ENCODE measurements around the gene PIGK. TPM values are rescaled to one million over a fixed set of nuclear protein-coding genes. Genes with fewer than 3 reads are reported as not detected.

The PIGK gene
- total RNA-seq, 1 experiment from 2014 or later: 21.5 TPM

GRCh38 chr1:77182083-77182482, 37.1 kb downstream of the PIGK start:
- BruUV-seq (replicated peaks): no TSS peak
- H2AFZ ChIP-seq: no peak overlapping the region
- peaks cover under 1% of the 10 kb centered on the region; the same call in 1 of the 2 replicates for H3K9me3 ChIP-seq (ENCODE audit: insufficient read depth, low read depth)
- H3K79me2 ChIP-seq (ENCODE audit: low read depth): no peaks in the 10 kb centered on the region
- no peak overlapping the region for H3K27ac ChIP-seq
- no peak for DNase-seq
- intact Hi-C loops (cut with micrococcal nuclease; ENCODE audit: unreplicated experiment): no loop called here
- H3K4me2 ChIP-seq: no peak overlapping the region
- TF ChIP-seq CTCF (conservative IDR thresholded peaks at IDR 0.05) (no peak), EZH2 (IDR thresholded peaks at IDR 0.05; ENCODE audit: low read depth) (no peak)
- ChIA-PET CTCF (no interaction called here), POLR2A (ENCODE audit: unreplicated experiment) (interaction anchor here (0.8 kb wide), 1 partner anchor 1467 kb away, joined by 6 read pairs; the partner anchor contains the start of gene IFI44)
- no peaks in the 10 kb centered on the region for H3K9me2 ChIP-seq (ENCODE audit: insufficient read depth)
- H3F3A ChIP-seq (ENCODE audit: insufficient read depth, low read depth): no peaks in the 10 kb centered on the region
- no peaks in the 10 kb centered on the region for H3K27me3 ChIP-seq (ENCODE audit: insufficient read depth, low read depth)
- H3K36me3 ChIP-seq (ENCODE audit: low read depth): no peaks in the 10 kb centered on the region
- H3K4me1 ChIP-seq (replicated peaks; ENCODE audit: insufficient read depth): no peaks in the 10 kb centered on the region
- no peaks in the 10 kb centered on the region for H4K20me1 ChIP-seq (ENCODE audit: insufficient read depth)
- H3K4me3 ChIP-seq: no peak overlapping the region

- no peaks in the 10 kb centered on the region for H4K20me1 ChIP-seq (ENCODE audit: insufficient read depth)
- POLR2A ChIA-PET (ENCODE audit: unreplicated experiment): no interaction called here
- intact Hi-C loops (cut with micrococcal nuclease; ENCODE audit: unreplicated experiment): no loop called here
- TF ChIP-seq CTCF (conservative IDR thresholded peaks at IDR 0.05) (no peak), EZH2 (IDR thresholded peaks at IDR 0.05; ENCODE audit: low read depth) (no peak)
- H3K9me2 ChIP-seq (ENCODE audit: insufficient read depth): no peaks in the 10 kb centered on the region
- no peak overlapping the region for H3K4me3 ChIP-seq
- H3K36me3 ChIP-seq (ENCODE audit: low read depth): no peaks in the 10 kb centered on the region
- no peaks in the 10 kb centered on the region for H3K27me3 ChIP-seq (ENCODE audit: insufficient read depth, low read depth)
- no peaks in the 10 kb centered on the region for H3F3A ChIP-seq (ENCODE audit: insufficient read depth, low read depth)
- H2AFZ ChIP-seq: no peak overlapping the region
- no peak overlapping the region for H3K27ac ChIP-seq
- H3K9me3 ChIP-seq (ENCODE audit: insufficient read depth, low read depth): peaks cover 18% of the 10 kb centered on the region
- no peaks in the 10 kb centered on the region for H3K4me1 ChIP-seq (replicated peaks; ENCODE audit: insufficient read depth)
- no TSS peak for BruUV-seq (replicated peaks)
- CTCF ChIA-PET: no interaction called here
- DNase-seq: no peak
- H3K79me2 ChIP-seq (ENCODE audit: low read depth): no peaks in the 10 kb centered on the region
- no peak overlapping the region for H3K4me2 ChIP-seq
Measured at GRCh38 chr1:77179632-77180031, 39.6 kb downstream of the PIGK start.

GRCh38 chr1:77175230-77175844, 43.9 kb downstream of the PIGK start:
- Histone ChIP-seq H3K4me1 (replicated peaks; ENCODE audit: insufficient read depth) (no peaks in the 10 kb centered on the region), H3K4me2 (no peak overlapping the region), H3F3A (ENCODE audit: insufficient read depth, low read depth) (no peaks in the 10 kb centered on the region), H3K36me3 (ENCODE audit: low read depth) (no peaks in the 10 kb centered on the region), H4K20me1 (ENCODE audit: insufficient read depth) (no peaks in the 10 kb centered on the region), H2AFZ (no peak overlapping the region), H3K9me2 (ENCODE audit: insufficient read depth) (no peaks in the 10 kb centered on the region), H3K4me3 (no peak overlapping the region), H3K27ac (no peak overlapping the region), H3K9me3 (ENCODE audit: insufficient read depth, low read depth) (peaks cover 23% of the 10 kb centered on the region), H3K27me3 (ENCODE audit: insufficient read depth, low read depth) (no peaks in the 10 kb centered on the region), H3K79me2 (ENCODE audit: low read depth) (no peaks in the 10 kb centered on the region)
- no peak for DNase-seq
- CTCF ChIA-PET: no interaction called here
- POLR2A ChIA-PET (ENCODE audit: unreplicated experiment): no interaction called here
- no TSS peak for BruUV-seq (replicated peaks)
- intact Hi-C loops (cut with micrococcal nuclease; ENCODE audit: unreplicated experiment): no loop called here
- no peak for TF ChIP-seq CTCF (conservative IDR thresholded peaks at IDR 0.05)
